ENCODE data around the gene PIK3IP1.

Gene PIK3IP1

DNA sequence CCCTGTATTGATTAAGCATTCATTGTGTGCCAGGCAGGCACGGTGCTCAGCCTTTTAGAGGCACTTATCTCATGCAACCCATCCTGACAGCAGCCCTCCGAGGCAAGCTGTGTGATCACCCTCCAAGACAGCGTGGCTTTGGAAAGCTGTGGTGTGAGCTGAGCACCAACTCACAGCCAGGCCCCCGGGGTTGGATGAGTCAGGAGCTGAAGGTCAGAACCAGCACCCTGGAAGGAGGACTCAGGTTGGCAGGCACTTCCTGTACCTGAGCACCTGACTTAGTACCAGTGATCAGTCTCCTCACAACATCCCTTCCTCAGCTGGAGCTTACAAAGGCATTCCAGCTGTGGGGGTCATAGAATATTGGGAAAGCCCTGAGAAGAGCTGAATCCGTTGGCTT lies 44.9 kb upstream of the PIK3IP1 start:
- Histone ChIP-seq H3K4me1 (ENCODE audit: control insufficient read depth in 1 of 2, insufficient read depth in 1 of 2, low read depth in 1 of 2, low read length in 1 of 2) (peaks cover 23 to 30% of the 10 kb centered on the region in 2 experiments), H3K36me3 (peaks cover 77% of the 10 kb centered on the region), H3K27ac (no peak overlapping the region), H3K9me3 (no peaks in the 10 kb centered on the region), H3K4me3 (ENCODE audit: low read depth in 1 of 2, low read length in 1 of 2) (no peak overlapping the region), H3K27me3 (no peaks in the 10 kb centered on the region)
- no peak for TF ChIP-seq CTCF (IDR thresholded peaks at IDR 0.05)

GRCh38 chr22:31334329-31334728 lies 42.0 kb upstream of the PIK3IP1 start:
- Histone ChIP-seq H3K9me3 (no peaks in the 10 kb centered on the region), H3K27me3 (no peaks in the 10 kb centered on the region), H3K36me3 (peaks cover 55% of the 10 kb centered on the region), H3K4me1 (ENCODE audit: control insufficient read depth in 1 of 2, insufficient read depth in 1 of 2, low read depth in 1 of 2, low read length in 1 of 2) (peaks cover 25 to 30% of the 10 kb centered on the region in 2 experiments), H3K4me3 (ENCODE audit: low read depth in 1 of 2, low read length in 1 of 2) (no peak overlapping the region), H3K27ac (peak overlapping the region; percentile 39)
- TF ChIP-seq CTCF (IDR thresholded peaks at IDR 0.05): no peak

GRCh38 chr22:31333641-31334040 lies 41.4 kb upstream of the PIK3IP1 start:
- no peaks in the 10 kb centered on the region for H3K9me3 ChIP-seq
- peak overlapping the region in 1 of 2 experiments; percentile 6 for H3K4me3 ChIP-seq (ENCODE audit: low read depth in 1 of 2, low read length in 1 of 2)
- no peak for TF ChIP-seq CTCF (IDR thresholded peaks at IDR 0.05)
- no peaks in the 10 kb centered on the region for H3K27me3 ChIP-seq
- H3K36me3 ChIP-seq: peaks cover 53% of the 10 kb centered on the region
- H3K4me1 ChIP-seq (ENCODE audit: control insufficient read depth in 1 of 2, insufficient read depth in 1 of 2, low read depth in 1 of 2, low read length in 1 of 2): peaks cover 31 to 35% of the 10 kb centered on the region in 2 experiments
- H3K27ac ChIP-seq: peak overlapping the region; percentile 39

GRCh38 chr22:31332886-31333285 lies 40.6 kb upstream of the PIK3IP1 start:
- no peak overlapping the region for H3K27ac ChIP-seq
- H3K27me3 ChIP-seq: no peaks in the 10 kb centered on the region
- no peak for TF ChIP-seq CTCF (IDR thresholded peaks at IDR 0.05)
- no peak overlapping the region for H3K4me3 ChIP-seq (ENCODE audit: low read depth in 1 of 2, low read length in 1 of 2)
- H3K9me3 ChIP-seq: no peaks in the 10 kb centered on the region
- H3K36me3 ChIP-seq: peaks cover 53% of the 10 kb centered on the region
- H3K4me1 ChIP-seq (ENCODE audit: control insufficient read depth in 1 of 2, insufficient read depth in 1 of 2, low read depth in 1 of 2, low read length in 1 of 2): peaks cover 31 to 35% of the 10 kb centered on the region in 2 experiments

GRCh38 chr22:31332010-31332409 lies 39.7 kb upstream of the PIK3IP1 start:
- H3K9me3 ChIP-seq: no peaks in the 10 kb centered on the region
- peaks cover 31 to 35% of the 10 kb centered on the region in 2 experiments for H3K4me1 ChIP-seq (ENCODE audit: control insufficient read depth in 1 of 2, insufficient read depth in 1 of 2, low read depth in 1 of 2, low read length in 1 of 2)
- no peak for TF ChIP-seq CTCF (IDR thresholded peaks at IDR 0.05)
- H3K4me3 ChIP-seq (ENCODE audit: low read depth in 1 of 2, low read length in 1 of 2): no peak overlapping the region
- H3K27ac ChIP-seq: no peak overlapping the region
- peaks cover 54% of the 10 kb centered on the region for H3K36me3 ChIP-seq
- no peaks in the 10 kb centered on the region for H3K27me3 ChIP-seq

Data from neutrophil (primary cell).